ENCODE results near the gene SH2D4B. TPM values are rescaled to one million over a fixed set of nuclear protein-coding genes. Genes with fewer than 3 reads are reported as not detected.

Gene SH2D4B
- total and polyA plus RNA-seq, 10 of the 15 experiments (the other 5 are each of a cell fraction or from before 2014, with no cell fraction given): 0.04 to 0.21 (median 0.13) TPM; not detected in 5

GRCh38 chr10:80694930-80695329 is 157.2 kb downstream of the SH2D4B start:
- ChIA-PET CTCF (interaction anchor here (1.2 kb wide), 1 partner anchor 229 kb away, joined by 3 read pairs; no protein-coding TSS in a partner anchor), POLR2A (no interaction called here), RAD21 (ENCODE audit: unreplicated experiment) (no interaction called here), SMC1A (ENCODE audit: uncharacterized antibody, unreplicated experiment) (interaction anchor here (0.8 to 1.2 kb wide), 3 partner anchors 10 to 227 kb away, joined by 3 read pairs; no protein-coding TSS in a partner anchor)
- H2AFZ ChIP-seq (ENCODE audit: control insufficient read depth, low read depth, low read length): no peak overlapping the region
- TF ChIP-seq ZNF384 (IDR thresholded peaks at IDR 0.05; ENCODE audit: borderline replicate concordance, low read depth, low read length): no peak
- no peak for TF ChIP-seq PKNOX1 (IDR thresholded peaks at IDR 0.05)
- TF ChIP-seq IKZF1 (conservative IDR thresholded peaks at IDR 0.05): no peak
- TF ChIP-seq RAD21 (IDR thresholded peaks at IDR 0.05; ENCODE audit: insufficient read depth, low read depth, low read length): peak; percentile 24
- no peak for TF ChIP-seq SIX5 (IDR thresholded peaks at IDR 0.05; ENCODE audit: low read depth, low read length, severe bottlenecking)
- no peak for TF ChIP-seq FOS (IDR thresholded peaks at IDR 0.05; ENCODE audit: borderline replicate concordance, extremely low read depth, insufficient read length)
- TF ChIP-seq HCFC1 (IDR thresholded peaks at IDR 0.05; ENCODE audit: low read length): no peak
- no peak for TF ChIP-seq CHD4 (IDR thresholded peaks at IDR 0.05)
- peak in 1 of 3 experiments; percentile 13; a peak in 1 of 6 replicates for TF ChIP-seq CTCF (IDR thresholded peaks at IDR 0.05 in 2 of 3, conservative IDR thresholded peaks at IDR 0.05 in 1 of 3; ENCODE audit: control insufficient read depth in 2 of 3, extremely low read depth in 1 of 3, insufficient read depth in 1 of 3, low read depth in 3 of 3, low read length in 3 of 3)
- TF ChIP-seq SMAD5 (IDR thresholded peaks at IDR 0.05; ENCODE audit: low read depth): no peak
- no peak for TF ChIP-seq SUPT20H (IDR thresholded peaks at IDR 0.05; ENCODE audit: borderline replicate concordance, control insufficient read depth, low read depth, low read length)
- TF ChIP-seq TCF7 (IDR thresholded peaks at IDR 0.05; ENCODE audit: borderline replicate concordance): no peak
- H3K9me3 ChIP-seq (replicated peaks; ENCODE audit: control insufficient read depth, insufficient read depth, low read length): no peaks in the 10 kb centered on the region
- FAIRE-seq (no peak), DNase-seq (ENCODE audit: low read depth, low spot score) (no peak), ATAC-seq (no peak)
- no peak overlapping the region for H3K27ac ChIP-seq (ENCODE audit: control insufficient read depth, insufficient read depth)
- H3K4me2 ChIP-seq (ENCODE audit: control insufficient read depth, insufficient read depth): no peak overlapping the region
- in situ Hi-C loops (cut with MboI) (loop anchor here (5.0 kb wide), 1 partner anchor 487 kb away; no protein-coding TSS in a partner anchor), intact Hi-C loops (cut with micrococcal nuclease; ENCODE audit: unreplicated experiment) (loop anchor here (5.0 kb wide), 1 partner anchor 1142 kb away; no protein-coding TSS in a partner anchor)
- no peaks in the 10 kb centered on the region for H3K79me2 ChIP-seq (ENCODE audit: control insufficient read depth, insufficient read depth, low read length)
- no peak overlapping the region for H3K9ac ChIP-seq (ENCODE audit: control insufficient read depth, insufficient read depth, low read length)
- no TSS peak for BruUV-seq (replicated peaks)
- H3K36me3 ChIP-seq (ENCODE audit: control insufficient read depth in 2 of 2, insufficient read depth in 2 of 2, low read length in 1 of 2): no peaks in the 10 kb centered on the region
- no peaks in the 10 kb centered on the region for H4K20me1 ChIP-seq (ENCODE audit: control insufficient read depth, insufficient read depth)
- no peak overlapping the region for H3K4me3 ChIP-seq
- no peaks in the 10 kb centered on the region for H3K27me3 ChIP-seq (replicated peaks in 1 of 2; ENCODE audit: control insufficient read depth in 2 of 2, insufficient read depth in 2 of 2, low read length in 1 of 2)
- WGBS (ENCODE audit: insufficient coverage, insufficient replicate concordance, low lambda C conversion rate, missing lambda C conversion rate): 11% methylated on average over 5 of the region's 5 CpGs
- H3K4me1 ChIP-seq (ENCODE audit: control insufficient read depth, insufficient read depth, low read length): no peaks in the 10 kb centered on the region

Other genes starting within 250 kb of the SH2D4B start
- not detected in 2 replicates for gene MAT1A, start 248.2 kb upstream of the SH2D4B start, total RNA-seq (2014; rRNA removed)
- gene MAT1A, start 248.2 kb upstream of the SH2D4B start, total RNA-seq (2014; rRNA removed; fragmentation: Illumina TruSeq; extraction: Trizol): not detected in 2 replicates
- gene MAT1A, start 248.2 kb upstream of the SH2D4B start, total RNA-seq (2021): 0.23 and 0.29 TPM in 2 replicates
- not detected in 2 replicates for gene MAT1A, start 248.2 kb upstream of the SH2D4B start, polyA plus RNA-seq (2011; rRNA removed)
- not detected in 2 replicates for gene MAT1A, start 248.2 kb upstream of the SH2D4B start, polyA plus RNA-seq (2014; fragmentation: Illumina TruSeq; extraction: Trizol)
- not detected for gene MAT1A, start 248.2 kb upstream of the SH2D4B start, polyA plus RNA-seq (2014; fragmentation: Nextera tagmentation; extraction: Ambion mirVana)
- not detected in 2 replicates for gene MAT1A, start 248.2 kb upstream of the SH2D4B start, polyA plus RNA-seq (2014; rRNA removed)
- gene MAT1A, start 248.2 kb upstream of the SH2D4B start, polyA plus RNA-seq (2016; fragmentation: Nextera tagmentation; extraction: Ambion mirVana): not detected
- not detected in 2 replicates for gene DYDC1, start 181.1 kb upstream of the SH2D4B start, total RNA-seq (2014; rRNA removed)
- gene DYDC1, start 181.1 kb upstream of the SH2D4B start, total RNA-seq (2014; rRNA removed; fragmentation: Illumina TruSeq; extraction: Trizol): not detected in 2 replicates
- not detected in 2 replicates for gene DYDC1, start 181.1 kb upstream of the SH2D4B start, total RNA-seq (2021)
- gene DYDC1, start 181.1 kb upstream of the SH2D4B start, polyA plus RNA-seq (2011; rRNA removed): not detected in 2 replicates
- gene DYDC1, start 181.1 kb upstream of the SH2D4B start, polyA plus RNA-seq (2014; fragmentation: Illumina TruSeq; extraction: Trizol): not detected in 2 replicates
- gene DYDC1, start 181.1 kb upstream of the SH2D4B start, polyA plus RNA-seq (2014; fragmentation: Nextera tagmentation; extraction: Ambion mirVana): not detected
- not detected in 2 replicates for gene DYDC1, start 181.1 kb upstream of the SH2D4B start, polyA plus RNA-seq (2014; rRNA removed)
- gene DYDC1, start 181.1 kb upstream of the SH2D4B start, polyA plus RNA-seq (2016; fragmentation: Nextera tagmentation; extraction: Ambion mirVana): not detected
- not detected in 2 replicates for gene DYDC2, start 181.1 kb upstream of the SH2D4B start, total RNA-seq (2014; rRNA removed)
- gene DYDC2, start 181.1 kb upstream of the SH2D4B start, total RNA-seq (2014; rRNA removed; fragmentation: Illumina TruSeq; extraction: Trizol): not detected in 2 replicates
- gene DYDC2, start 181.1 kb upstream of the SH2D4B start, total RNA-seq (2021): not detected in 2 replicates
- not detected in 2 replicates for gene DYDC2, start 181.1 kb upstream of the SH2D4B start, polyA plus RNA-seq (2011; rRNA removed)
- not detected in 2 replicates for gene DYDC2, start 181.1 kb upstream of the SH2D4B start, polyA plus RNA-seq (2014; fragmentation: Illumina TruSeq; extraction: Trizol)
- gene DYDC2, start 181.1 kb upstream of the SH2D4B start, polyA plus RNA-seq (2014; fragmentation: Nextera tagmentation; extraction: Ambion mirVana): not detected
- 0.18 TPM in 1 of 2 replicates, not detected in the other for gene DYDC2, start 181.1 kb upstream of the SH2D4B start, polyA plus RNA-seq (2014; rRNA removed)
- not detected for gene DYDC2, start 181.1 kb upstream of the SH2D4B start, polyA plus RNA-seq (2016; fragmentation: Nextera tagmentation; extraction: Ambion mirVana)
- 6.9 and 11.1 TPM in 2 replicates for gene PRXL2A, start 129.4 kb upstream of the SH2D4B start, total RNA-seq (2014; rRNA removed)
- 14.7 and 15.6 TPM in 2 replicates for gene PRXL2A, start 129.4 kb upstream of the SH2D4B start, total RNA-seq (2014; rRNA removed; fragmentation: Illumina TruSeq; extraction: Trizol)
- 11.0 and 11.4 TPM in 2 replicates for gene PRXL2A, start 129.4 kb upstream of the SH2D4B start, total RNA-seq (2021)
- 2.8 and 3.4 TPM in 2 replicates for gene PRXL2A, start 129.4 kb upstream of the SH2D4B start, polyA plus RNA-seq (2011; rRNA removed)
- 15.6 and 17.8 TPM in 2 replicates for gene PRXL2A, start 129.4 kb upstream of the SH2D4B start, polyA plus RNA-seq (2014; fragmentation: Illumina TruSeq; extraction: Trizol)
- gene PRXL2A, start 129.4 kb upstream of the SH2D4B start, polyA plus RNA-seq (2014; fragmentation: Nextera tagmentation; extraction: Ambion mirVana): 10 to 100 TPM in 1 of 2 experiments, 1 to 10 TPM in 1; 5.1 to 10.0 TPM
- 10.0 and 12.6 TPM in 2 replicates for gene PRXL2A, start 129.4 kb upstream of the SH2D4B start, polyA plus RNA-seq (2014; rRNA removed)
- gene PRXL2A, start 129.4 kb upstream of the SH2D4B start, polyA plus RNA-seq (2016; fragmentation: Nextera tagmentation; extraction: Ambion mirVana): 10 to 100 TPM; 10.9 to 13.7 TPM
- gene TSPAN14, start 83.6 kb upstream of the SH2D4B start, total RNA-seq (2014; rRNA removed): 12.5 and 13.3 TPM in 2 replicates
- 8.0 and 8.1 TPM in 2 replicates for gene TSPAN14, start 83.6 kb upstream of the SH2D4B start, total RNA-seq (2014; rRNA removed; fragmentation: Illumina TruSeq; extraction: Trizol)
- 30.0 and 31.7 TPM in 2 replicates for gene TSPAN14, start 83.6 kb upstream of the SH2D4B start, total RNA-seq (2021)
- 18.8 and 27.8 TPM in 2 replicates for gene TSPAN14, start 83.6 kb upstream of the SH2D4B start, polyA plus RNA-seq (2011; rRNA removed)
- gene TSPAN14, start 83.6 kb upstream of the SH2D4B start, polyA plus RNA-seq (2014; fragmentation: Illumina TruSeq; extraction: Trizol): 8.6 and 16.9 TPM in 2 replicates
- 1 to 10 TPM; 2.5 to 2.6 TPM for gene TSPAN14, start 83.6 kb upstream of the SH2D4B start, polyA plus RNA-seq (2014; fragmentation: Nextera tagmentation; extraction: Ambion mirVana)
- gene TSPAN14, start 83.6 kb upstream of the SH2D4B start, polyA plus RNA-seq (2014; rRNA removed): 21.1 and 23.3 TPM in 2 replicates
- 10 to 100 TPM; 19.0 to 22.0 TPM for gene TSPAN14, start 83.6 kb upstream of the SH2D4B start, polyA plus RNA-seq (2016; fragmentation: Nextera tagmentation; extraction: Ambion mirVana)